Measurements from ENCODE around the gene DTNB.

GRCh38 chr2:25551316-25551715 lies 122.1 kb downstream of the DTNB start:
- TF ChIP-seq POLR2A (IDR thresholded peaks at IDR 0.05) (no peak), POLR2AphosphoS5 (IDR thresholded peaks at IDR 0.05) (no peak)
- TF ChIP-seq, protein P1, sequence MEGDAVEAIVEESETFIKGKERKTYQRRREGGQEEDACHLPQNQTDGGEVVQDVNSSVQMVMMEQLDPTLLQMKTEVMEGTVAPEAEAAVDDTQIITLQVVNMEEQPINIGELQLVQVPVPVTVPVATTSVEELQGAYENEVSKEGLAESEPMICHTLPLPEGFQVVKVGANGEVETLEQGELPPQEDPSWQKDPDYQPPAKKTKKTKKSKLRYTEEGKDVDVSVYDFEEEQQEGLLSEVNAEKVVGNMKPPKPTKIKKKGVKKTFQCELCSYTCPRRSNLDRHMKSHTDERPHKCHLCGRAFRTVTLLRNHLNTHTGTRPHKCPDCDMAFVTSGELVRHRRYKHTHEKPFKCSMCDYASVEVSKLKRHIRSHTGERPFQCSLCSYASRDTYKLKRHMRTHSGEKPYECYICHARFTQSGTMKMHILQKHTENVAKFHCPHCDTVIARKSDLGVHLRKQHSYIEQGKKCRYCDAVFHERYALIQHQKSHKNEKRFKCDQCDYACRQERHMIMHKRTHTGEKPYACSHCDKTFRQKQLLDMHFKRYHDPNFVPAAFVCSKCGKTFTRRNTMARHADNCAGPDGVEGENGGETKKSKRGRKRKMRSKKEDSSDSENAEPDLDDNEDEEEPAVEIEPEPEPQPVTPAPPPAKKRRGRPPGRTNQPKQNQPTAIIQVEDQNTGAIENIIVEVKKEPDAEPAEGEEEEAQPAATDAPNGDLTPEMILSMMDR (IDR thresholded peaks at IDR 0.05) = no peak
